WERI-Rb-1 (cell line): ENCODE results near the gene SRGAP3.

Experiments
- DNase-seq: peaks from one replicate; pipeline ENCODE4 v3.0.0-alpha.2; 2020
- H3K27ac ChIP-seq: fragments of 250-450 bp; sonication (Bioruptor Pico); 2 replicates; pipeline ENCODE4 v1.5.1; 2020; ENCODE audit warnings: mild to moderate bottlenecking, moderate library complexity
- H3K27me3 ChIP-seq: fragments of 250-450 bp; sonication (Bioruptor Pico); 2 replicates; pipeline ENCODE4 v1.5.1; 2021; ENCODE audit warnings: mild to moderate bottlenecking, low read depth, moderate library complexity; ENCODE audit not compliant: insufficient read depth, severe bottlenecking
- H3K36me3 ChIP-seq: fragments of 250-450 bp; sonication (Bioruptor Pico); 2 replicates; pipeline ENCODE4 v1.5.1; 2020; ENCODE audit warnings: mild to moderate bottlenecking, moderate library complexity
- H3K4me3 ChIP-seq: 2 replicates; pipeline ENCODE4 v1.5.1; 2011; ENCODE audit warnings: low read depth, mild to moderate bottlenecking, control low read depth, low read length
- H3K9me3 ChIP-seq: fragments of 250-450 bp; sonication (Bioruptor Pico); 2 replicates; pipeline ENCODE4 v1.5.1; 2021; ENCODE audit warnings: mild to moderate bottlenecking, moderate library complexity; ENCODE audit not compliant: severe bottlenecking
- CTCF ChIP-seq: IDR thresholded peaks from 2 replicates; pipeline ENCODE4 v1.5.1; 2011; ENCODE audit warnings: low read depth, mild to moderate bottlenecking, control low read depth, inconsistent platforms, low read length

SRGAP3 gene

GRCh38 chr3:9229879-9230278 lies 19.6 kb downstream of the SRGAP3 start:
- Histone ChIP-seq H3K27ac (no peak overlapping the region), H3K4me3 (no peak overlapping the region), H3K9me3 (no peaks in the 10 kb centered on the region), H3K27me3 (no peaks in the 10 kb centered on the region), H3K36me3 (no peaks in the 10 kb centered on the region)
- no peak for TF ChIP-seq CTCF
- DNase-seq, result no peak

GRCh38 chr3:9229325-9229724 lies 20.1 kb downstream of the SRGAP3 start:
- Histone ChIP-seq H3K27me3 (no peaks in the 10 kb centered on the region), H3K27ac (no peak overlapping the region), H3K36me3 (no peaks in the 10 kb centered on the region), H3K4me3 (no peak overlapping the region), H3K9me3 (no peaks in the 10 kb centered on the region)
- no peak for DNase-seq
- TF ChIP-seq CTCF, result no peak

GRCh38 chr3:9226326-9226725 lies 23.1 kb downstream of the SRGAP3 start:
- H3K36me3 ChIP-seq, result no peaks in the 10 kb centered on the region
- H3K27ac ChIP-seq, result no peak overlapping the region
- no peak overlapping the region for H3K4me3 ChIP-seq
- no peaks in the 10 kb centered on the region for H3K9me3 ChIP-seq
- no peak for TF ChIP-seq CTCF
- no peaks in the 10 kb centered on the region for H3K27me3 ChIP-seq
- peak; percentile 57 for DNase-seq

GRCh38 chr3:9225268-9225667 lies 24.2 kb downstream of the SRGAP3 start:
- DNase-seq, result no peak
- no peaks in the 10 kb centered on the region for H3K9me3 ChIP-seq
- H3K27ac ChIP-seq, result no peak overlapping the region
- H3K4me3 ChIP-seq, result no peak overlapping the region
- H3K27me3 ChIP-seq, result no peaks in the 10 kb centered on the region
- no peak for TF ChIP-seq CTCF
- no peaks in the 10 kb centered on the region for H3K36me3 ChIP-seq

- no peak for TF ChIP-seq CTCF
- Histone ChIP-seq H3K36me3 (no peaks in the 10 kb centered on the region), H3K4me3 (no peak overlapping the region), H3K9me3 (no peaks in the 10 kb centered on the region), H3K27ac (no peak overlapping the region), H3K27me3 (no peaks in the 10 kb centered on the region)
- no peak for DNase-seq
These were observed 25.0 kb downstream of the SRGAP3 start for GRCh38 chr3:9224490-9224889.

GRCh38 chr3:9223672-9224071 lies 25.8 kb downstream of the SRGAP3 start:
- Histone ChIP-seq H3K4me3 (no peak overlapping the region), H3K27me3 (no peaks in the 10 kb centered on the region), H3K9me3 (no peaks in the 10 kb centered on the region), H3K27ac (no peak overlapping the region), H3K36me3 (no peaks in the 10 kb centered on the region)
- TF ChIP-seq CTCF, result no peak
- DNase-seq, result no peak
